HepG2 (cell line): ENCODE data around the gene ZKSCAN1. TPM values are rescaled to one million over a fixed set of nuclear protein-coding genes. Genes with fewer than 3 reads are reported as not detected.

Experiments used
- ATF6 ChIP-seq: sonication (generic); formaldehyde crosslinking; conservative IDR thresholded peaks from 2 replicates; pipeline ENCODE4 v1.4.0; 2020; ENCODE audit warnings: missing genetic modification reagents
- BORCS8-MEF2B ChIP-seq: sonication (generic); formaldehyde crosslinking; IDR thresholded peaks from 2 replicates; pipeline ENCODE4 v1.8.0; 2022; ENCODE audit warnings: mild to moderate bottlenecking, missing genetic modification reagents
- E2F1 ChIP-seq: sonication (generic); formaldehyde crosslinking; IDR thresholded peaks from 2 replicates; pipeline ENCODE4 v1.5.0; 2020; ENCODE audit warnings: missing genetic modification reagents
- E2F2 ChIP-seq: sonication (generic); formaldehyde crosslinking; IDR thresholded peaks from 2 replicates; pipeline ENCODE4 v1.4.0; 2020; ENCODE audit warnings: missing genetic modification reagents, borderline replicate concordance
- EHMT2 ChIP-seq: fragments of 200-600 bp; sonication (generic); IDR thresholded peaks from 2 replicates; pipeline ENCODE4 v1.7.0; 2017; ENCODE audit warnings: antibody characterized with exemption, low read depth, low read length, borderline replicate concordance
- ETV5 ChIP-seq: IDR thresholded peaks from 2 replicates; pipeline ENCODE4 v1.6.1; 2018; ENCODE audit warnings: missing biosample characterization, missing genetic modification reagents, inconsistent platforms, borderline replicate concordance
- HMG20A ChIP-seq: IDR thresholded peaks from 2 replicates; pipeline ENCODE4 v1.6.1; 2016; ENCODE audit warnings: borderline replicate concordance
- HNF1A ChIP-seq, 2 experiments: sonication (generic) in 1 of 2; formaldehyde crosslinking in 1 of 2; IDR thresholded peaks; 2 replicates each; pipeline versions ENCODE4 v1.4.0 to v1.6.1; 2016 to 2020; ENCODE audit warnings: borderline replicate concordance in 1 of 2, low read depth in 1 of 2, mild to moderate bottlenecking in 1 of 2, missing genetic modification reagents in 1 of 2
- HNF4A ChIP-seq: sonication (generic); formaldehyde crosslinking; IDR thresholded peaks from 2 replicates; pipeline ENCODE4 v1.4.0; 2020; ENCODE audit warnings: missing genetic modification reagents
- MBD4 ChIP-seq: IDR thresholded peaks from 2 replicates; pipeline ENCODE4 v1.6.1; 2012; ENCODE audit warnings: low read length, inconsistent platforms, borderline replicate concordance
- MED13 ChIP-seq: sonication (generic); formaldehyde crosslinking; IDR thresholded peaks from 2 replicates; pipeline ENCODE4 v1.5.0; 2020; ENCODE audit warnings: missing genetic modification reagents
- NCOA2 ChIP-seq: sonication (generic); formaldehyde crosslinking; IDR thresholded peaks from 2 replicates; pipeline ENCODE4 v1.8.0; 2022; ENCODE audit warnings: inconsistent platforms
- RFX5 ChIP-seq: IDR thresholded peaks from 2 replicates; pipeline ENCODE4 v1.6.1; 2011; ENCODE audit warnings: low read depth, low read length, improper control_type of control experiment
- ZBTB34 ChIP-seq: sonication (generic); formaldehyde crosslinking; IDR thresholded peaks from 2 replicates; pipeline ENCODE4 v1.8.0; 2022; ENCODE audit warnings: mild to moderate bottlenecking, missing genetic modification reagents
- ZMYM4 ChIP-seq: sonication (generic); formaldehyde crosslinking; IDR thresholded peaks from 2 replicates; pipeline ENCODE4 v1.8.1; 2023; ENCODE audit warnings: mild to moderate bottlenecking, missing genetic modification reagents
- ZNF569 ChIP-seq: sonication (generic); formaldehyde crosslinking; IDR thresholded peaks from 2 replicates; pipeline ENCODE4 v1.5.0; 2020; ENCODE audit warnings: mild to moderate bottlenecking, missing genetic modification reagents, moderate library complexity, borderline replicate concordance
- ZNF678 ChIP-seq: sonication (generic); formaldehyde crosslinking; IDR thresholded peaks from 2 replicates; pipeline ENCODE4 v1.4.0; 2020; ENCODE audit warnings: mild to moderate bottlenecking, missing genetic modification reagents
- ZNF713 ChIP-seq: sonication (generic); formaldehyde crosslinking; IDR thresholded peaks from 2 replicates; pipeline ENCODE4 v1.4.0; 2020; ENCODE audit warnings: mild to moderate bottlenecking, missing genetic modification reagents
- ZNF75D ChIP-seq: sonication (generic); formaldehyde crosslinking; IDR thresholded peaks from 2 replicates; pipeline ENCODE4 v1.8.1; 2023; ENCODE audit warnings: missing genetic modification reagents, mild to moderate bottlenecking, borderline replicate concordance
- ZSCAN25 ChIP-seq: sonication (generic); formaldehyde crosslinking; IDR thresholded peaks from 2 replicates; pipeline ENCODE4 v1.8.0; 2022; ENCODE audit warnings: mild to moderate bottlenecking, missing genetic modification reagents
- polyA plus RNA-seq, 8 experiments: library from polyadenylated mRNA; depleted of rRNA in 3 of 8; stranded (reverse) in 7 of 8; unstranded in 1 of 8; fragments of >200 nt; fragmentation: Illumina TruSeq in 4 of 8; extraction: Trizol in 4 of 8; gene quantifications; 2 replicates each; pipeline versions ENCODE4 v1.2.1 to v1.2.3, GENCODE V29; 2011 to 2016; ENCODE audit warnings: low read depth in 4 of 8, missing spikeins in 1 of 8, mixed read lengths in 1 of 8; ENCODE audit not compliant: insufficient read depth in 1 of 8
- total RNA-seq, 5 experiments: library from RNA; depleted of rRNA; stranded (reverse); fragments of >200 nt; fragmentation: Illumina TruSeq; extraction: Trizol; gene quantifications; 2 replicates each; pipeline ENCODE4 v1.2.3, GENCODE V29; 2016; ENCODE audit warnings: low read depth in 1 of 5

Gene ZKSCAN1
- total and polyA plus RNA-seq, 2 of the 13 experiments (the other 11 are each of a cell fraction or from before 2014, with no cell fraction given): 46.4 to 60.6 TPM

GRCh38 chr7:100081535-100082102 is 66.2 kb downstream of the ZKSCAN1 start, which contains the start of gene ZNF3 (continued):
- peak; percentile 60 for TF ChIP-seq NCOA2 (CRISPR knock-in tag)
- peak; percentile 57 for TF ChIP-seq ETV5 (CRISPR knock-in tag)
- 0 out of 2 replicates have a peak, but pooled peaks have one; percentile 8 for TF ChIP-seq E2F2
- TF ChIP-seq EHMT2: no peak
- TF ChIP-seq ZMYM4 (CRISPR knock-in tag): peak; percentile 86
- TF ChIP-seq RFX5: peak; percentile 75; the same call in 1 of the 2 replicates
- TF ChIP-seq ZNF569: no peak
- 0 out of 2 replicates have a peak, but pooled peaks have one; percentile 39 for TF ChIP-seq ZNF75D
- TF ChIP-seq E2F1: no peak
- TF ChIP-seq ZSCAN25 (CRISPR knock-in tag): no peak; the same call in none of the 2 replicates
- TF ChIP-seq HNF1A (IDR thresholded peaks at IDR 0.05; ENCODE audit: low read depth): peak; percentile 24; the same call in 1 of the 2 replicates
- peak; percentile 83 for TF ChIP-seq HNF1A (CRISPR knock-in tag; IDR thresholded peaks at IDR 0.05; ENCODE audit: borderline replicate concordance)
- TF ChIP-seq HMG20A (CRISPR knock-in tag): 0 out of 2 replicates have a peak, but pooled peaks have one; percentile 9
- TF ChIP-seq ATF6 (CRISPR knock-in tag): no peak
- peak; percentile 81 for TF ChIP-seq HNF4A (CRISPR knock-in tag)
- no peak for TF ChIP-seq MBD4
- peak; percentile 83 for TF ChIP-seq BORCS8-MEF2B (CRISPR knock-in tag)
- no peak for TF ChIP-seq ZNF713
- no peak for TF ChIP-seq ZBTB34 (CRISPR knock-in tag)
- TF ChIP-seq ZNF678 (CRISPR knock-in tag): no peak
- TF ChIP-seq MED13: peak; percentile 36
